ENCODE measurements around the gene RBPMS2. TPM values are rescaled to one million over a fixed set of nuclear protein-coding genes. Genes with fewer than 3 reads are reported as not detected.

The RBPMS2 gene
- total RNA-seq, 4 donors from 2014 or later, result 0.70 to 8.3 (median 2.3) TPM

DNA sequence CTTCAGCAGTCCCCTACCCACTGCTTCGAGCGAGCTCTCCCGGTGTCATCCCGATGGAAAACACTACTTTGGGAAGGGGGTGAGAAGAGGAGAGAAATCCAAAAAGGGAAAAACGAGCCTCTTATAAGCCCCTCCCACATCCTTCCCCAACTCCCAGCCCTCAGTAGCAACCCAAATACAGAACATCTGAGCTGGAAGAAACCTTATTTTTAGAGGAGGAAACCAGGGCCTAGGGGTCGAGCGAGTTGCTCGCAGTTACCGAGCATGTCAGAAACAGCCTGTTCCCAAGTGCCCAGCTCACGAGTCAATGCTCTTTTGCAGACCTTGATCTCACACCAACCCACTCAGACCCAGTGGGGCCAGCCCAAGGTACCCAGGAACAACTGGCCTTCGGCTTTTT is 14.2 kb downstream of the RBPMS2 start:
- Histone ChIP-seq H3K9me3 (no peaks in the 10 kb centered on the region), H3K27me3 (no peaks in the 10 kb centered on the region), H3K27ac (peak overlapping the region in 1 of 4 donors; percentile 39), H3K4me1 (no peaks in the 10 kb centered on the region), H3K36me3 (no peaks in the 10 kb centered on the region), H3K4me3 (no peak overlapping the region)
- TF ChIP-seq CTCF (IDR thresholded peaks at IDR 0.05), result no peak
- no peak for TF ChIP-seq POLR2A (IDR thresholded peaks at IDR 0.05)
- no peak for DNase-seq

DNA sequence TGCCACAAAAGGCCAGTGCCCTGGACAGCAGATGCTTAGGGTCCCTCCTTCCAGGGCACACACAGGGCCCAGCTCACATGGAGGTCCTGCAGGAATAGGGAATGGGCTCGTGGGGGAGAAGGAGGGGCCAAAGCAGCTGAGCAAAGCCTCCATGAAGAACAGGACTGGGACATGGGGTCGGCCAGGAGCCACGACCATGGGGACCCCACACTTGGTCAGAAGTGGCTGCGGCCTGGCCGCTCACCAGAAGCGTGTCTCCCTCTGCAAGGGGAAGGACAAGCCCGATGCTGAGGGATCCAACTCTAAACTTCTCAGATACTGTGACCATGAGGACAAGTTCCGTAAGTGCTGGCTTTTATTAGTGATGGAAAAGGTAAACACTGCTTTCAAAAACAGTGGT is 15.3 kb downstream of the RBPMS2 start:
- H3K4me3 ChIP-seq, result no peak overlapping the region
- TF ChIP-seq CTCF (IDR thresholded peaks at IDR 0.05), result no peak
- no peak for TF ChIP-seq POLR2A (IDR thresholded peaks at IDR 0.05)
- no peak overlapping the region for H3K27ac ChIP-seq
- H3K9me3 ChIP-seq, result no peaks in the 10 kb centered on the region
- no peak for DNase-seq
- H3K36me3 ChIP-seq, result no peaks in the 10 kb centered on the region
- H3K27me3 ChIP-seq, result no peaks in the 10 kb centered on the region
- peaks cover 0 to 6% (median 0%) of the 10 kb centered on the region in 4 donors for H3K4me1 ChIP-seq

GRCh38 chr15:64755427-64755940 is 19.9 kb downstream of the RBPMS2 start:
- no peak for DNase-seq
- no peaks in the 10 kb centered on the region for H3K27me3 ChIP-seq
- H3K27ac ChIP-seq, result peak overlapping the region in 2 of 4 donors; percentile 14 to 25
- peaks cover 0 to 6% (median 0%) of the 10 kb centered on the region in 4 donors for H3K4me1 ChIP-seq
- H3K36me3 ChIP-seq, result no peaks in the 10 kb centered on the region
- no peak for TF ChIP-seq CTCF (IDR thresholded peaks at IDR 0.05)
- TF ChIP-seq POLR2A (IDR thresholded peaks at IDR 0.05), result no peak
- no peak overlapping the region for H3K4me3 ChIP-seq
- no peaks in the 10 kb centered on the region for H3K9me3 ChIP-seq

DNA sequence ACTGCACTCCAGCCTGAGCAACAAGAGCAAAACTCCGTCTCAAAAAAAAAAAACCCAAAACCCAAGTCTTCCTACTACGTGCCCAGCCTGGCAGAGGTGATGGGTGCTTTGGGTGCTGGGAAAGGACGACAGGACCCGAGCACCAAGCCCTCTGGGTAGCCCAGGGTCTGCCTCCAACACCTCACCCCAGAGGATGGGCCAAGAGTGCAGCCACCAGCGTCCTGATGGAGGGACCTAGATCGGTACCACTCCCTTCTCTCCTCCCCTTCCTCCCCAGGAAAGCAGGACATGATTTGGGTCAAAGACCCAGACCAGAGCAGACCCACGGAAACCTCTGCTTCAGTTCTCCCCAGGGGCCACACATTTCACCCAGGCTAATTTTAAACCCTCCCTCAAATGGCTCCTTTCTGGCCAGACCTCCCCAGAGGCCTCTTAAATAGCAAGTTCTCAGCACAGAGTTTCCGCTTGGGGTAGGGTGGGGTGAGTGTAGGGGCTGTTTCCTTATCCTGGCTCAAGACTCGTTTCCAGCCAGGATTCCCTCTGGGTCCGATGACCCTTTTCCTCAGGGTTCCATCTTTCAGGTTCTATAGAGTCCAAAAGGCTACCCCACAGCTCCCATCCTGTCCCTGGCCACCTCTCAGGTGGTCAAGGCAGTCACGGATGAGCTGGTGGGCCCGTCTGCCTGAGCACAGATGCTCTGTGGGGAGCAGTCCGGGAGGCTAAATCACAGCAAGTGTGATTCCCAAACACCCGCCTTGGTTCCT is 20.5 kb downstream of the RBPMS2 start:
- no peak for TF ChIP-seq CTCF (IDR thresholded peaks at IDR 0.05)
- TF ChIP-seq POLR2A (IDR thresholded peaks at IDR 0.05), result no peak
- Histone ChIP-seq H3K4me3 (no peak overlapping the region), H3K9me3 (no peaks in the 10 kb centered on the region), H3K27me3 (no peaks in the 10 kb centered on the region), H3K27ac (no peak overlapping the region), H3K4me1 (peaks cover 0 to 6% (median 0%) of the 10 kb centered on the region in 4 donors), H3K36me3 (no peaks in the 10 kb centered on the region)
- peak in 2 of 3 donors; percentile 46 to 55 for DNase-seq

- TF ChIP-seq CTCF (IDR thresholded peaks at IDR 0.05) (no peak), POLR2A (IDR thresholded peaks at IDR 0.05) (no peak)
- DNase-seq, result no peak
- Histone ChIP-seq H3K4me1 (peaks cover 0 to 6% (median 0%) of the 10 kb centered on the region in 4 donors), H3K27ac (no peak overlapping the region), H3K4me3 (no peak overlapping the region), H3K36me3 (no peaks in the 10 kb centered on the region), H3K27me3 (no peaks in the 10 kb centered on the region), H3K9me3 (no peaks in the 10 kb centered on the region)
Observed at GRCh38 chr15:64753480-64754185, 21.8 kb downstream of the RBPMS2 start.

Measured in Peyer's patch (tissue), 4 donors.